HG02759 (cell line): ENCODE measurements around the gene PDZK1.
A peak's percentile ranks its signal among the peaks of the same experiment; 100 is the strongest.
"Not testable (repeated sequence)": the region's sequence is repeated elsewhere in the genome, so short reads cannot be mapped to it uniquely, and the experiment has no call there.

Experiments used
- ATAC-seq: cut with Tn5 transposase; IDR thresholded peaks from one replicate; pipeline ENCODE4 v1.9.1; 2021; ENCODE audit warnings: mild to moderate bottlenecking, moderate library complexity; ENCODE audit not compliant: unreplicated experiment

The PDZK1 gene

GRCh38 chr1:145665015-145665414, 42.2 kb downstream of the PDZK1 start:
- ATAC-seq = not testable (repeated sequence)

- ATAC-seq = peak; percentile 50
These were observed 44.7 kb downstream of the PDZK1 start for GRCh38 chr1:145662502-145662901.

GRCh38 chr1:145656245-145656943, 50.8 kb downstream of the PDZK1 start:
- ATAC-seq = not testable (repeated sequence)

DNA sequence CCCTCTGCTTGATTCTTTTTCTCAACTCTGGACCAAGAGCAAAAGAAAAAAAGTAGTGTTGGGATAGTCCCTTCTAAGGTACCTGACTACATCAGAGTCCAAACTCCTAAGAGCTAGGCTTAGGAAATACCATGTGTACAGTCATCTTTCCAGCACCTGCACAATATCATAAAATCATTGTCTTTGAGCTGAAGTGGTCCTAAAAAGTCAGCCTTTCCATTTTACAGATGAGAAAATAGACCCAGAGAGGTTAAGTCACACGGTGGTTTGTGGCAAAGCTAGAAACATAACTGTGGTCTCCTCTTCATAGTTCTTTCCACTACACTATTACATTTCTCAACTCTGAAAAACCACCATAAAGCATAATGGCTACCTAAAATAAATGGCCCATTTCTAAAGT, 63.2 kb downstream of the PDZK1 start:
- ATAC-seq = not testable (repeated sequence)

GRCh38 chr1:145641886-145642285, 65.3 kb downstream of the PDZK1 start:
- ATAC-seq = not testable (repeated sequence)

GRCh38 chr1:145636237-145636636, 70.9 kb downstream of the PDZK1 start:
- ATAC-seq = not testable (repeated sequence)

DNA sequence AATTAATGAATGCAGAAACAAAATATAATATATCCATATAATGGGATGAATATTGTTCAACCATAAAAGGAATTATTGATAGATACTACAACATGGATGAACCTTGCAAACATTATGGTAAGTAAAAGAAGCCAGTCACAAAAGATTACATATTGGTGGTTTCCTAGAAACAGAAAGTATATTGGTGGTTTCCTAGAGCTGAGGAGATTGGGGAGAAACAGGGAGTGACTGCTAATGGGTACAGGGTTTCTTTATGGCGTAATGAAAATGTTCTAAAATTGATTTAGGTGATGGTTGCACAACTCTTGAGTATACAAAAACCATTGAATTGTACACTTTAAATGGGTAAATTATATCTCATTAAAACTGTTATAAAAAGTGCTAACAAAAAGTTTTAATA, 85.0 kb downstream of the PDZK1 start:
- ATAC-seq = not testable (repeated sequence)
